GM13977 (cell line): ENCODE results near the gene COL8A1.

Experiments used
- DNase-seq: peaks from one replicate; pipeline ENCODE4 v3.0.0; 2012; ENCODE audit warnings: low spot score
- in situ Hi-C: fragments of 300-500 bp; cut with MboI; formaldehyde crosslinking; loops from one replicate; pipeline ENCODE4 v1.12.0; 2022; ENCODE audit warnings: low sequenced_read_pairs, low pct_unique_long_range_greater_than_20kb, mixed read lengths, inconsistent platforms; ENCODE audit not compliant: unreplicated experiment
- TF ChIP-seq, protein P1 (sequence below): IDR thresholded peaks from 2 replicates; pipeline ENCODE4 v1.5.1; 2012; ENCODE audit warnings: mild to moderate bottlenecking, control low read depth; ENCODE audit not compliant: insufficient read depth; ENCODE audit errors: extremely low read depth, missing control alignments

Gene COL8A1

DNA sequence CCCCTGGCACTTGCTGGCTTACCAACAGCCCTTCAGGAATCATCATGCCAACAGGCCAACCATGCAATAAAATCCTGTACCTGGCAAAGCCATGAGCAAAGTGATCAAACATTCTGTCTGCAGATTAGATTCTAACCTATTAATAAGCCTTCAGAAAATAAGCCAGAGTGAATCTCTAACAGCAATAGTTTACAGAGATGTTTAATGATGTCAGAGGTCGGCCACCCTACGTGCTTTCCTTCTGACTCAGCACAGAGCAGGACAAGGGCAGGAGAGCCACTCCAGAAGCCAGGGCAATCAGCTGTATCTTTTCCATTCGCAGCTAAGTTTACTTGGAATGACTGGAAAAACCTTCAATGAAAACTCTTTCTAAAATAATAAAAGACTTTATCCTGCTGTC is 13.1 kb downstream of the COL8A1 start:
- DNase-seq, result no peak
- TF ChIP-seq, protein P1, sequence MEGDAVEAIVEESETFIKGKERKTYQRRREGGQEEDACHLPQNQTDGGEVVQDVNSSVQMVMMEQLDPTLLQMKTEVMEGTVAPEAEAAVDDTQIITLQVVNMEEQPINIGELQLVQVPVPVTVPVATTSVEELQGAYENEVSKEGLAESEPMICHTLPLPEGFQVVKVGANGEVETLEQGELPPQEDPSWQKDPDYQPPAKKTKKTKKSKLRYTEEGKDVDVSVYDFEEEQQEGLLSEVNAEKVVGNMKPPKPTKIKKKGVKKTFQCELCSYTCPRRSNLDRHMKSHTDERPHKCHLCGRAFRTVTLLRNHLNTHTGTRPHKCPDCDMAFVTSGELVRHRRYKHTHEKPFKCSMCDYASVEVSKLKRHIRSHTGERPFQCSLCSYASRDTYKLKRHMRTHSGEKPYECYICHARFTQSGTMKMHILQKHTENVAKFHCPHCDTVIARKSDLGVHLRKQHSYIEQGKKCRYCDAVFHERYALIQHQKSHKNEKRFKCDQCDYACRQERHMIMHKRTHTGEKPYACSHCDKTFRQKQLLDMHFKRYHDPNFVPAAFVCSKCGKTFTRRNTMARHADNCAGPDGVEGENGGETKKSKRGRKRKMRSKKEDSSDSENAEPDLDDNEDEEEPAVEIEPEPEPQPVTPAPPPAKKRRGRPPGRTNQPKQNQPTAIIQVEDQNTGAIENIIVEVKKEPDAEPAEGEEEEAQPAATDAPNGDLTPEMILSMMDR, result no peak
- in situ Hi-C loops, result no loop called here

- in situ Hi-C loops, result no loop called here
- no peak for DNase-seq
- TF ChIP-seq, protein P1, result no peak
Observed at GRCh38 chr3:99656624-99657023, 18.2 kb downstream of the COL8A1 start.

GRCh38 chr3:99658274-99658673 is 19.9 kb downstream of the COL8A1 start:
- in situ Hi-C loops, result no loop called here
- no peak for DNase-seq
- TF ChIP-seq, protein P1, result no peak

DNA sequence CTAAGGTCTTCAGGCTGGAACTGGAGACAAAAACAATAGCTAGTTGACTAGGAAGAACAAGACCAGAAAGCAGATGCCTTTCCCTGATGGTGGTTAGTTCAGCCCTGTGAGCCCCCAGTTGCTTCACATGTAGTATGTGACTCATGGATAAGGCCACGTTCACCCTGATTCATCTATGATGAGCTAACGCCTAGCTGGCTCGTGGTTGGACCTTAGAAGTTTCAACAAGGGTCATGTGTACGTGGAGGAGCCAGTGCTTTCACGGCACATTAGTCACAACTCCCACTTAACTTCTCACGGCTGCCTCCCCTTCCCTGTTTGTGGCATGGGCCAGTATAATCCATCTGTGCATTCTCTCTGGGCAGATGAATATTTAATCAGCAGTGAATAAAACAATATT is 20.6 kb downstream of the COL8A1 start:
- TF ChIP-seq, protein P1, result no peak
- in situ Hi-C loops, result no loop called here
- no peak for DNase-seq

DNA sequence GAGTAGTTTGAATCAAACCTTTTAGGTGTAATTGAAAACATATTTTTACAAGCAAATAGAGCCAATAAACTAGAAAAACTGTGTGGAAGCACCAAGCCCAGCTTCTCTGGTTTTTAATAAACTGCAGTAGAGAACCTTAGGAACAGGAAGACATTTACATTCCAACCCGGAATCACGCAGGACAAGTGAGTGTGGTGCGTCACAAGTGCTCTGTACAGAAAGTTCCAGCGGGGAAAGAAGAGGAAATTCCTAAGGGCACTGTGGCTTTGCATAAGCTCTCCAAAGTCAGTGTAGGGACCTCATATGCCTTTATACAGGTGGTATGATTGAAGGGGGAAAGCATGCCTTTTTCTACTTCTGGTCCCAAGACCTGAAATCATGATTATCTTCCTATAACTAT is 21.6 kb downstream of the COL8A1 start:
- no peak for DNase-seq
- TF ChIP-seq, protein P1, result no peak
- in situ Hi-C loops, result no loop called here

DNA sequence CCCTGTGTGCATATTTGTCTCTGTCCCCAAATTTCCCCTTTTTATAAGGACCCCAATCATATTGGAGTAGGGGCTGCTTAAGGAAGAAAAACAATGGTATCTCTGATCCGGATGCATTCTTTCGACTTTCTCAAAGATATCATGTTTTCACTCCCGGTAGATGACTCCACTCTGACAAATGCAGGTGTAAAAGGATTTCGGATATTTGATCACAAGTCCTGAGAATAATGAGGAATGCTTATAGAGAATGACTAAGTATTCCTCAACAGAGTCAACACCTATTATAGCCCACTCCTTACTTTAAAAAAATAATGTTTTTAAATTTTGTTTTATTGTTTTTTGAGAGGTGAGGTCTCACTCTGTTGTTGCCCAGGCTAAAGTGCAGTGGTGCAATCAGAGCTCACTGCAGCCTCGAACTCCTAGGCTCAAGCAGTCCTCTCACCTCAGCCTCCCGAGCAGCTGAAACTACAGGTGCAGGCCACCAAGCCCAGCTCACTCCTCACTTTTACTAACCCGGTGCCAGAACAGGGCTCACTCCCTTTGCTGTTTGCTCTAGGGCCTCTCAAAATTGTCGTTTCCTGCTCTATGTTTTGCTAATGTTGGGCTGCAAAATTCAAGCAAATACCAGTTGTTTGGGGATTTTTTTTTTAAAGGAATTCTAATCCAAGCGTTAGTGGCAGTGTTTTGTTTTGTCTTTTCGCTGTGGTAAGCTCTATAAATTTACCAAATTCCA is 24.6 kb downstream of the COL8A1 start:
- in situ Hi-C loops, result no loop called here
- no peak for DNase-seq
- TF ChIP-seq, protein P1, result no peak
